DMS114 treated with DMSO at 0.1 percent for 48 hours (cell line): ENCODE results near the gene EEFSEC.

Source experiments
- DNase-seq: peaks from one replicate; lab custom pipeline; 2025; ENCODE audit not compliant: unreplicated experiment; lab: John Stamatoyannopoulos, UW

Gene EEFSEC

GRCh38 chr3:128457937-128458336 is 304.7 kb downstream of the EEFSEC start:
- DNase-seq = no peak
